Measurements from ENCODE around the gene ZNF219.

The ZNF219 gene

GRCh38 chr14:21101802-21102413 is 3.5 kb upstream of the ZNF219 start:
- DNase-seq, result no peak

GRCh38 chr14:21100931-21101330 is 2.5 kb upstream of the ZNF219 start, which contains the start of gene TMEM253:
TSS of gene TMEM253 (plus strand) at chr14:21101066. CDS start at chr14:21101344, 278 bp downstream.
- no peak for DNase-seq

DNA sequence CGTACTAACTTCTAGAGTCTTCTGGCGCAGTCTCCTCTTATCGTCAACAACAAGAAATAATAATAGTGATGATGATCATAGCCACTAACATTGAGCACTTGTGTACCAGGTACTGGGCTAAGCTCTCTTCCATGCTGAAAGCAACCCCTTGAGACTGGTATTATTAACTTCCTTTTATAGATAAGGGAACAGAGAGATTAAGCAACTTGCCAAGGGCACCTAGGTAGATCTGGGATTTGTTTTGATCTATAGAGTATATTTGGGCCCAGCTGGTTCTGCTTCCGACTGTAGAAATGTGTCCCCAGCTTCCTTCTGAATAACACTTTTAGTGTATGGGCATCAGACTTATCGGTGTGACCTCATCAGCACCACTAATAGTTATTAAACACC is 1.1 kb upstream of the ZNF219 start:
- DNase-seq, result no peak

DNA sequence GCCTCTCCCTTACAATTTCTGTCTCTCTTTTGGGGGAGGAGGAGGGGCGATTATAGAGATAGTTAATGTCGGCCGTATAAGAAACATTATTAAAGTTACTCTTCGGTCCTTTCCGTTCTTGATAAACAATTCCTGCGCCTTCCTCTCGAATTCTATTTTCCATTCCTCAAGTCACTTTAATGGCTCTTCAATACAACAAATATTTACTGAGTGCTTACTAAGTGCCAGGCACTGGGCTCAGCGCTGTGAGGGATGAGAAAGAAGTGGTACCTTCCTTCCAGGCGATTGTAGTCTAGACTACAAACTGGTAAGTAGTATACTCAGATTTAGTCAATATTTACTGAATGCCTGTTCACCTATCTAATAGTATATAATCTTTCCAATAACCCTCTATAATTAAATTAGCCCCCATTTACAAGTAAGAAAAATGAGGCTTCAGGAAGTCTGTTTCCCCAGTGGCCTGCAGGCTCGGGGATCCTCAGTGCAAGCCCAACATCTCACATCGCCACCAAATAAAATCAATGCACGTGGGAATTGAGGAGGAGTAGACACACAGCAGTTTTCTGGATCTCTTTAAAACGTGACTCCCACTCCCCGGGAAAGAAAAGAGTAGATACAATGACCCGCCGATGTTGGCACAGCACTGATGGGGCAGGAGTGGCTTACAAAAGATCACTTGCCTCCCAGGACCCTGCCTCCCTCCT is 589 bp upstream of the ZNF219 start:
- DNase-seq, result no peak

GRCh38 chr14:21097636-21098075 is 799 bp downstream of the ZNF219 start:
- no peak for DNase-seq

- no peak for DNase-seq
These were observed 1.3 kb downstream of the ZNF219 start for GRCh38 chr14:21096978-21097635.

GRCh38 chr14:21096438-21096837 is 2.0 kb downstream of the ZNF219 start:
- no peak for DNase-seq

DNA sequence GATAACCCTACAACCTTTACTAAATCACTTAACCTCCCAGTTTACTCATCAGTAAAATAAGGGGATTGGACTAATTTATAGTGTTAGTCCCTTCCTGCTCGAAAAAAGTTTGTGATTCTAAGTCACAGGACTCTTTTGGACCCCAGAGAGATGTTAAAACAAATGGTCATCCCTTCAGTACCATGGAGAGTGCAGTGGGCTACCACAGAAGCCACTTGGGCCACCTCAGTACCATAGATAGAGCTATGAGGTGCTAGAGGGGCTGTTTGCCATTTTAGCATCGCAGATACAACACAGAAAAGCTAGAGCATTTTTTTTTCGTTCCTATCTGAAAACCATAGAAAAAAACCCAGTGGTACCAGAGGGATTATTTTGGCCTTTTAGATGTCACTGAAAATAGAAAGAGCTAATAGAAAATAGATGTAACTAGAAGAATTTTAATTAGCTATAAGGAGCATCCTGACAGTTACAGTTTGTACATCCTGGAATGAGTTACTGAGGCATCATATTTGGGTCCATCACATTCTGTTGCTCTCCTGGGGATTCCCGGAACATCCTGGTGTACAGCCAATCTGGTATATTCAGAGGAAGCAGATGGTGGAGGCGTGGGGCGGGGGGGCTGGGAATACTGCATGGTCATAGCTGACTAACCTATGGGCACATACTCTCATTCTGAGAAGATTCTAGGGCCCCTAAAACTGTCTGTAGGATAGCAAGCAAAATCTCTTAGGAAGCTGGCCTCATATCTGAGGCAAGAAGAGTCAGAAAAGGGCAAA is 2.8 kb downstream of the ZNF219 start:
- DNase-seq, result no peak

- no peak for DNase-seq
These were observed 4.4 kb downstream of the ZNF219 start for GRCh38 chr14:21093769-21094681.

DNA sequence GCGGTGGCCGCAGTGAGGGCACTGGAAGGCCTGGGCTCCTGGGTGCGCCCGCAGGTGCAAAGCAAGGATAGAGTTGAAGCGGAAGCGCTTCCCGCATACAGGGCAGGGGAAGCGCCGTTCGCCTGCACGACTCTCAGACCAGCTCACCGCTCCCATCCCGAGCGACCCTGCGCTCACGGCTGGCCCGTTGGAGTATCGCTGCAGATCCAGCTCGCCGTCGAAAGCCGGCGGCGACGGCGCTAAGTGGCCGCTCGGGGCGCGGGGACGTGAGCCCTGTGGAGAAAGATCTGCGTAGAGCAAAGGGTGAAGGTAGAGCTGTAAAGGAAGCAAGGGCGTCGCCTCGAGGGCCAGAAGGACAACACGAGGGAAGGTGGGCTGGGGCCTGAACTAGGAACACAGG is 5.4 kb downstream of the ZNF219 start:
- DNase-seq, result no peak

- peak; percentile 96 for DNase-seq
These were observed 6.0 kb downstream of the ZNF219 start for GRCh38 chr14:21092273-21093011.

GRCh38 chr14:21091821-21092272 is 6.6 kb downstream of the ZNF219 start:
- DNase-seq, result no peak

DNA sequence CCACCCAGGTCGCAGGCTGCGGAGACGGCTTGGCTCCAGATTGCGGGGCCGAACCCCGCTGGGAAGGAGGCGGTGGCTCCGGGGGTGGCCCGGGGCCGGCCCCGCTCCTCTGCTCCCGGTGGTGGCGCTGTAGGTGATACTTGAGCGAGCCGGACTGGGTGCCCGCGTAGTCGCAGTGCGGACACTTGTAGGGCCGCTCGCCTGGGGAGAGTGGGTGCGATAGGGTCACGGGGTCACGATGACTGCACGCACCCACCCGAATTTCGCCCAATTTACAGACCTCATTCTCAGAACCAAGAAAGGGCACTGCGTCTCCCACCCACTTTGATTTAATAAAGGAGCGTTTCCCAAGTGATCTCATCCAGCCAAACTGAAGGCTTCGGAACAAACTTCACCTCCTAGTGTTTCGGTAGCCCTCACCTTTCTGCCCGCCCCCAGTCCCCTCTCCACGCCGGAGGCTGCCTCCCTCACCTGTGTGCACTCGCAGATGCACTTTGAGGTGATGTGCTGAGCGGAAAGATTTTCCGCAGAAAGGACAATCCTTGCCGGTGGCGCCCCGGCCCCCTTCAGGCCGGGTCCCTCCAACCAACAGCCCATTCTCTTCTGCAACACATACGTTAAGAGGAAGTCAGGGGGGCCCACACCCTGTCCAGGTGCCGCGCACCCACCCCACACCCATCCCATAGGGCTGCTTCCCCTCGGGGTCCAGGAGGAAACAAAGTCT is 7.4 kb downstream of the ZNF219 start:
- no peak for DNase-seq

DNA sequence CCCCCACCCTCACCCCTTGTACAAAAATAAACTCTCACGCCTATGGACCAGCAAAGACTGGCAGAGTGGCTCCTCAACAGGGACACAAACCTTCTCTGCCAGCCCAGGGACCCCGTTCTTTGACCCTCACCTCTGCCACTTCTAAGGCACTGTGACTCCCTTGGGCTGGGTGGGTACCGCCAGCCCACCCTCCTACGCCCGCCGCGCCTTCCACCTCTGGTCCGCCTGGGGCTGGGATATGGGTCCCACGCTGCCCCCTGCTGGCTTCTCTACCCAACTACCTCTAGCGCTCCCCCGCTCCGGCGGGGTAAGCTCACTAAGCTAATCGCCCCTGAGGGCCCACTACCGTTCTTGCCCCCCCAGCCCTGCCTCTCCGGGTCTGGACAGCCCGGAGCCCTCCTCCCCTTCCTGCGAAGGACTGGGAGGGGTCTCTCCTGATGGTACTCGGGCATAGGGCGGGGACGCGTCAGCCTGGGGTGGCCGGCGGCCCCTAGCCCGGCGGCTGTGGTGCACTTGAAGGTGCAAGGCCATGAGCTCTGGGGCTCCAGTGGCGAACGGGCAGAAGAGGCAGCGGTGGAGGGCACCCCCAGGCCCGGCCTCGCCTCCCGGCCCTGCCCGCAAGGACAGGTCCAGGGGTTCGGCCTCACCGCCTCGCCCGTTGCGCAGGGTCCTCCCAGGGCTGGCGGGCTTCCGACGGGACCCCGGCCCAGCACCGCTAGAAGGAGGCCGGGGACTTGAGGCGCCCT is 8.1 kb downstream of the ZNF219 start:
- DNase-seq, result no peak

DNA sequence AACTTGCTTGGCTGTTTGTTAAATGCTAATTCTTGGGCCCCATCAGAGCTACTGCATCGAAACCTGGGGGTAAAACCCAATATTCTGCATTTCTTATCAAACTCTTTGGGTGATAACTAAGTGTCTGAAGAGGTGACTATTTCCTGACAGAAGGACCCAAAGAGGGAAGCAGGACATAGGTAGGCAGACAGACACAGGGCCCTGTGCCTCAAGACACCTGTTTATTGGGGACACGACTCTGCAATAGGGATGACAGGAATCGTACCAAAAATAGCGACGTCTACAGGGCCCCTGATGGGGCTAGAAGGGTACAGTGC is 8.6 kb downstream of the ZNF219 start:
- DNase-seq, result no peak

DNA sequence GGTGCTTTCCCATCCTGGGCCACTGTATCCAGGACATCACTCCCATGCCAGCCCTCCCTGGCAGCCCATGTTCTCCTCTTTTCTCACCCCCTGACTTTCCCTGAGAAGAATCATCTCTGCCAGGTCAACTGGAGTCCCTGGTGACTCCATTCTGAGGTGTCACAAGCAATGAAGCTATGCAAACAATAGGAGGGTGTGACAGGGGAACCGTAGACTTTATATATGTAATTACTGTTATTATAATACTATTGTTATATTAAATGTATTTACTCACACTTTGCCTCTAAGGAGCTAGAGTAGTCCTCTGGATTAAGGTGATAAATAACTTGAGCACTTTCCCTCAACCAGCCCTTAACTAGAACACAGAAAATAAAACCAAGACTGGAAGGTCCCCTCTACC is 9.2 kb downstream of the ZNF219 start:
- no peak for DNase-seq

DNA sequence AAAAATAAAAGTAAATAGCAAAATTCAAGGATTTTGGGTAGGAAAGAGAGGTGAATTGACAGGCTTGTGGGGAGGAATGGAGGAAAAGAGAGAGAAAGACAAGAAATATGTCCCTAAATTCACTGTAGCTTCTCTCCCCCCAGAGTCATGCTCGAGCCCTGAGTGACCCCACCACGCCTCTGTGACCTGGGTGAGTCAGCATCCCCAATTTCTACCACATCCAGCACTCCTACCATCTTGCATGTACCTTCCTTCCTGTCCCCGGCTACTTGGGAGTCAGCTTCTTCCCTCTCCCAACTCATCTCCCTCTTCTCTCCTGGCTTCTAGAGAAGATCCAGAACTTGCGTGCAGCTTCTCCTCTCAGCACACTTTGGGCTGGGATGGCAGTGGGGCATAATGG is 9.8 kb downstream of the ZNF219 start:
- DNase-seq, result no peak

- no peak for DNase-seq
These were observed 11.0 kb downstream of the ZNF219 start for GRCh38 chr14:21087294-21088091.

DNA sequence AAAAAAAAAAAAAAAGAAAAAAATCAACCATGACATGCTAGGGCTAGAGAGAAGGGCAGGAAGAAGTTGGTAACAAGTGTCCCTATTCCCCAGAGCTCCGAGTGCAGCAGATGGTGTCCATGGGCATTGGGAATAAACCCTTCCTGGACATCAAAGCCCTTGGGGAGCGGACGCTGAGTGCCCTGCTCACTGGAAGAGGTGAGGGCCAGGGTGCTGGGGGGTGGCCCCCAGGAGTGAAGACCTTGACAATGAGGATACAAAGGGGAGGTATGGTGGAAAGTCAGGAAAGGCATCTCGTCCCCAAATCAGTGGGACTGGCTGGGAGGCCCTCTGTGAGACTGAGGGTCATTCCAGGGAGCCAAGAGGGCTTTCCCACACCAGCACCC is 11.6 kb downstream of the ZNF219 start:
- no peak for DNase-seq
